ENCODE results near the gene BORCS5. TPM values are rescaled to one million over a fixed set of nuclear protein-coding genes. Genes with fewer than 3 reads are reported as not detected.

Gene BORCS5
- total RNA-seq, 1 donor from 2014 or later: 13.3 TPM

- H3K27ac ChIP-seq: no peak overlapping the region
- H2AFZ ChIP-seq (replicated peaks): no peak overlapping the region
- H3K4me3 Mint-ChIP-seq: peak overlapping the region; percentile 92
- no peaks in the 10 kb centered on the region for H3K36me3 ChIP-seq
- H3K9ac ChIP-seq: no peak overlapping the region
- H3K27me3 Mint-ChIP-seq (ENCODE audit: insufficient read depth, low read depth): no peaks in the 10 kb centered on the region
- TF ChIP-seq EZH2 (IDR thresholded peaks at IDR 0.05): no peak
- no peak for TF ChIP-seq CTCF (IDR thresholded peaks at IDR 0.05)
- no peak for TF ChIP-seq EZH2phosphoT487 (IDR thresholded peaks at IDR 0.05)
- H3K9me3 Mint-ChIP-seq: no peaks in the 10 kb centered on the region
- no peak for DNase-seq (ENCODE audit: low spot score)
- no peaks in the 10 kb centered on the region for H3K27me3 ChIP-seq
- no peak overlapping the region for H3K27ac Mint-ChIP-seq
- no peaks in the 10 kb centered on the region for H4K20me1 ChIP-seq (ENCODE audit: low read depth)
- H3K36me3 Mint-ChIP-seq: no peaks in the 10 kb centered on the region
- H3K9me3 ChIP-seq (ENCODE audit: low read depth): no peaks in the 10 kb centered on the region
- peak overlapping the region; percentile 80 for H3K4me3 ChIP-seq
- H3K4me2 ChIP-seq: peak overlapping the region; percentile 79
- H3K4me1 ChIP-seq: peaks cover 7% of the 10 kb centered on the region
- H3F3A ChIP-seq (ENCODE audit: low read depth): peaks cover 23% of the 10 kb centered on the region
- H3K4me1 Mint-ChIP-seq: peaks cover 24% of the 10 kb centered on the region
- H3K79me2 ChIP-seq (ENCODE audit: low read depth): peaks cover 24% of the 10 kb centered on the region
Measured at GRCh38 chr12:12358528-12358927, 1.6 kb downstream of the BORCS5 start.

DNA sequence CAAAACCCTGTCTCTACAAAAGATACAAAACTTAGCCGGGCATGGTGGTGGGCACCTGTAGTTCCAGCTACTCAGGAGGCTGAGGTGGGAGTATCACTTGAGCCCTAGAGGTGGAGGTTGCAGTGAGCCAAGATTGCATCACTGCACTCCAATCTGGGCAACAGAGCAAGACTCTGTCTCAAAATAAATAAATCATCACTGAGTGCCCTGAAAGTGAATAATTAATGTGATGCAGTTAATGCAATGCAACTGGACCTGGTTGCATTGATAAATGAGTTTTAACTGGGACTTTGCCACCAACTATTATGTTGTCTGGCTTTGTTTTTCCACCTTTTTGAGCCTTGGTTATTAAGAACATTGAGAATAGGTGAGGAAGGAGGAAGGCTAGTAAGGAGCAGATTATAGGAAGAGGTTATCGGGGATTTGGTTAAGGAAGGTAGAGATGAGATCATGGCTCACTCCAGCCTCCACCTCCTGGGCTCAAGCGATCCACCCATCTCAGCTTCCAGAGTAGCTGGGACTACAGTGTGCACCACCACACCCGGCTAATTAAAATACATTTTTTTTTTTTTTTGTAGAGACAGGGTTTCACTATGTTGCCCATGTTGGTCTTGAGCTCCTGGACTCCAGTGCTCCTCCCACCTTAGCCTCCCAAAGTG, 8.0 kb downstream of the BORCS5 start:
- H3K27me3 Mint-ChIP-seq (ENCODE audit: insufficient read depth, low read depth): no peaks in the 10 kb centered on the region
- H3K4me3 Mint-ChIP-seq: no peak overlapping the region
- peaks cover 4% of the 10 kb centered on the region for H3K79me2 ChIP-seq (ENCODE audit: low read depth)
- H3K9ac ChIP-seq: no peak overlapping the region
- peaks cover 8% of the 10 kb centered on the region for H3K4me1 Mint-ChIP-seq
- no peak overlapping the region for H3K27ac ChIP-seq
- H4K20me1 ChIP-seq (ENCODE audit: low read depth): no peaks in the 10 kb centered on the region
- H3K27ac Mint-ChIP-seq: no peak overlapping the region
- peaks cover 20% of the 10 kb centered on the region for H3K4me1 ChIP-seq
- no peaks in the 10 kb centered on the region for H3K9me3 Mint-ChIP-seq
- no peak overlapping the region for H3K4me3 ChIP-seq
- no peak overlapping the region for H2AFZ ChIP-seq (replicated peaks)
- H3K27me3 ChIP-seq: no peaks in the 10 kb centered on the region
- no peak for DNase-seq (ENCODE audit: low spot score)
- peaks cover 1% of the 10 kb centered on the region for H3K36me3 Mint-ChIP-seq
- no peak overlapping the region for H3K4me2 ChIP-seq
- peaks cover 19% of the 10 kb centered on the region for H3F3A ChIP-seq (ENCODE audit: low read depth)
- TF ChIP-seq EZH2phosphoT487 (IDR thresholded peaks at IDR 0.05) (no peak), EZH2 (IDR thresholded peaks at IDR 0.05) (no peak), CTCF (IDR thresholded peaks at IDR 0.05) (no peak)
- no peaks in the 10 kb centered on the region for H3K36me3 ChIP-seq
- H3K9me3 ChIP-seq (ENCODE audit: low read depth): no peaks in the 10 kb centered on the region

GRCh38 chr12:12365446-12365802, 8.5 kb downstream of the BORCS5 start:
- DNase-seq (ENCODE audit: low spot score): no peak
- peaks cover 20% of the 10 kb centered on the region for H3K4me1 ChIP-seq
- Mint-ChIP-seq H3K4me3 (no peak overlapping the region), H3K9me3 (no peaks in the 10 kb centered on the region), H3K36me3 (peaks cover 1% of the 10 kb centered on the region), H3K4me1 (peaks cover 8% of the 10 kb centered on the region), H3K27me3 (ENCODE audit: insufficient read depth, low read depth) (no peaks in the 10 kb centered on the region), H3K27ac (no peak overlapping the region)
- H2AFZ ChIP-seq (replicated peaks): no peak overlapping the region
- H3K27me3 ChIP-seq: no peaks in the 10 kb centered on the region
- no peaks in the 10 kb centered on the region for H4K20me1 ChIP-seq (ENCODE audit: low read depth)
- H3K27ac ChIP-seq: no peak overlapping the region
- H3F3A ChIP-seq (ENCODE audit: low read depth): peaks cover 19% of the 10 kb centered on the region
- H3K36me3 ChIP-seq: no peaks in the 10 kb centered on the region
- TF ChIP-seq EZH2 (IDR thresholded peaks at IDR 0.05): no peak
- TF ChIP-seq CTCF (IDR thresholded peaks at IDR 0.05): no peak
- no peak for TF ChIP-seq EZH2phosphoT487 (IDR thresholded peaks at IDR 0.05)
- peak overlapping the region; percentile 38 for H3K4me2 ChIP-seq
- H3K4me3 ChIP-seq: no peak overlapping the region
- no peak overlapping the region for H3K9ac ChIP-seq
- H3K9me3 ChIP-seq (ENCODE audit: low read depth): no peaks in the 10 kb centered on the region
- H3K79me2 ChIP-seq (ENCODE audit: low read depth): no peaks in the 10 kb centered on the region

All from neural progenitor cell (in vitro differentiated cells).